ENCODE data around the gene MYO18B. TPM values are rescaled to one million over a fixed set of nuclear protein-coding genes. Genes with fewer than 3 reads are reported as not detected.

MYO18B gene
- total RNA-seq, 1 donor from 2014 or later, result 1.9 TPM

DNA sequence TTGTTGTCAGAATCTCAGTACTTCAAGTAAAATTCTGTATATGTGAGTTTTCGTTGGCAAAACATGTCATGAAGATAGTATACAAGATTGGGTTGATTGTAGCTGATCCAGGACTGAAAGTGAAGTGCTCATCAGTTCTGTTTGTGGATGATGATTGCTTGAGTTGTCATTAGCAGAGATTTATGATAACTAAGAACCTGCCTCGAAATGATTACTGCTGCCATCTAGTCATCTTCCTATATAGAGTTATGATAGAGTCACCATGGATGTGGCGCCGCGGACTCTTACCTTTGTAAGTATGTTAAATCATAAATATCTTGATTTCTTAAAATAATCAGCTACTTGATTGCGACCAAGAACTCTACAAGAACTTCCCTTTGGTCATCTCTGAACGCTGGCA, 27.9 kb upstream of the MYO18B start:
- Mint-ChIP-seq H3K36me3 (ENCODE audit: insufficient read depth) (peaks cover 10% of the 10 kb centered on the region), H3K4me3 (ENCODE audit: low read depth) (no peak overlapping the region), H3K27ac (no peak overlapping the region), H3K9me3 (ENCODE audit: low read depth) (no peaks in the 10 kb centered on the region), H3K4me1 (ENCODE audit: low read depth) (no peaks in the 10 kb centered on the region), H3K27me3 (no peaks in the 10 kb centered on the region)
- TF ChIP-seq, protein P1, sequence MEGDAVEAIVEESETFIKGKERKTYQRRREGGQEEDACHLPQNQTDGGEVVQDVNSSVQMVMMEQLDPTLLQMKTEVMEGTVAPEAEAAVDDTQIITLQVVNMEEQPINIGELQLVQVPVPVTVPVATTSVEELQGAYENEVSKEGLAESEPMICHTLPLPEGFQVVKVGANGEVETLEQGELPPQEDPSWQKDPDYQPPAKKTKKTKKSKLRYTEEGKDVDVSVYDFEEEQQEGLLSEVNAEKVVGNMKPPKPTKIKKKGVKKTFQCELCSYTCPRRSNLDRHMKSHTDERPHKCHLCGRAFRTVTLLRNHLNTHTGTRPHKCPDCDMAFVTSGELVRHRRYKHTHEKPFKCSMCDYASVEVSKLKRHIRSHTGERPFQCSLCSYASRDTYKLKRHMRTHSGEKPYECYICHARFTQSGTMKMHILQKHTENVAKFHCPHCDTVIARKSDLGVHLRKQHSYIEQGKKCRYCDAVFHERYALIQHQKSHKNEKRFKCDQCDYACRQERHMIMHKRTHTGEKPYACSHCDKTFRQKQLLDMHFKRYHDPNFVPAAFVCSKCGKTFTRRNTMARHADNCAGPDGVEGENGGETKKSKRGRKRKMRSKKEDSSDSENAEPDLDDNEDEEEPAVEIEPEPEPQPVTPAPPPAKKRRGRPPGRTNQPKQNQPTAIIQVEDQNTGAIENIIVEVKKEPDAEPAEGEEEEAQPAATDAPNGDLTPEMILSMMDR (IDR thresholded peaks at IDR 0.05; ENCODE audit: unreplicated experiment), result no peak
- DNase-seq (ENCODE audit: low spot score, unreplicated experiment), result no peak

DNA sequence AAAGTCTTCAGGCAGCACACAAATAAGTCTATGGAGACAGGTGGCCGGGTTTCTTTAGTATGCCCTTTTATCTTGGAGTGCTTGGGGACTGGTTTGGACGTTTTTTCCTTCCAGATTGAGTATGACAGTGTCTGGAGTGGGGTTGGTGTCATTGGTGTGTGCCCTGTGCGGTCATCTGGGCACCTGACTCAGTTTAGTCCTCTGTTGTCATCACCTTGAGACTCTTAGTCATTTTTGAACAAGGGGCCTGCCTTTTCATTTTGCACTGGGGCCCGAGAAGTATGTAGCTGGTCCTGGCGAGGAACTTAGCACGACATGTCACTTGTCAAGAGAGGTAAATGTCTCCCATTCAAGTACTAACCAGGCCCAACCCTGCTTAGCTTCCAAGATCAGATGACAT, 27.2 kb upstream of the MYO18B start:
- TF ChIP-seq, protein P1 (IDR thresholded peaks at IDR 0.05; ENCODE audit: unreplicated experiment), result no peak
- H3K4me1 Mint-ChIP-seq (ENCODE audit: low read depth), result no peaks in the 10 kb centered on the region
- H3K9me3 Mint-ChIP-seq (ENCODE audit: low read depth), result no peaks in the 10 kb centered on the region
- no peaks in the 10 kb centered on the region for H3K27me3 Mint-ChIP-seq
- H3K36me3 Mint-ChIP-seq (ENCODE audit: insufficient read depth), result peaks cover 8% of the 10 kb centered on the region
- H3K4me3 Mint-ChIP-seq (ENCODE audit: low read depth), result no peak overlapping the region
- DNase-seq (ENCODE audit: low spot score, unreplicated experiment), result no peak
- no peak overlapping the region for H3K27ac Mint-ChIP-seq

DNA sequence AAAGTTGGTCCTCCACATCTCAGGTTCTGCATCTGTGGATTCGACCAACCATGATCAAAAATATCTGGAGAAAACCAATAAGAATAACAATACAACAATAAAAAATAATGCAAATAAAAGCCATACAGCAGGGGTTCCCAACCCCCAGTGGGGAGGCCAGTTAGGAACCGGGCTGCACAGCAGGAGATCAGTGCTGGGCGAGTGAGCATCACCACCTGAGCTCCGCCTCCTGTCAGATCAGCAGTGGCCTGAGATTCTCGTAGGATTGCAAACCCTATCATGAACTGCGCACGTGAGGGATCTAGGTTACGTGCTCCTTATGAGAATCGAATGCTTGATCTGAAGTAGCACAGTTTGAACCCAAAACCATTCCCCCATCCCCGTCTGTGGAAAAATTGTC, 25.4 kb upstream of the MYO18B start:
- Mint-ChIP-seq H3K4me1 (ENCODE audit: low read depth) (no peaks in the 10 kb centered on the region), H3K27ac (no peak overlapping the region), H3K36me3 (ENCODE audit: insufficient read depth) (peaks cover 5% of the 10 kb centered on the region), H3K4me3 (ENCODE audit: low read depth) (no peak overlapping the region), H3K9me3 (ENCODE audit: low read depth) (no peaks in the 10 kb centered on the region), H3K27me3 (no peaks in the 10 kb centered on the region)
- TF ChIP-seq, protein P1 (IDR thresholded peaks at IDR 0.05; ENCODE audit: unreplicated experiment), result no peak
- DNase-seq (ENCODE audit: low spot score, unreplicated experiment), result no peak

DNA sequence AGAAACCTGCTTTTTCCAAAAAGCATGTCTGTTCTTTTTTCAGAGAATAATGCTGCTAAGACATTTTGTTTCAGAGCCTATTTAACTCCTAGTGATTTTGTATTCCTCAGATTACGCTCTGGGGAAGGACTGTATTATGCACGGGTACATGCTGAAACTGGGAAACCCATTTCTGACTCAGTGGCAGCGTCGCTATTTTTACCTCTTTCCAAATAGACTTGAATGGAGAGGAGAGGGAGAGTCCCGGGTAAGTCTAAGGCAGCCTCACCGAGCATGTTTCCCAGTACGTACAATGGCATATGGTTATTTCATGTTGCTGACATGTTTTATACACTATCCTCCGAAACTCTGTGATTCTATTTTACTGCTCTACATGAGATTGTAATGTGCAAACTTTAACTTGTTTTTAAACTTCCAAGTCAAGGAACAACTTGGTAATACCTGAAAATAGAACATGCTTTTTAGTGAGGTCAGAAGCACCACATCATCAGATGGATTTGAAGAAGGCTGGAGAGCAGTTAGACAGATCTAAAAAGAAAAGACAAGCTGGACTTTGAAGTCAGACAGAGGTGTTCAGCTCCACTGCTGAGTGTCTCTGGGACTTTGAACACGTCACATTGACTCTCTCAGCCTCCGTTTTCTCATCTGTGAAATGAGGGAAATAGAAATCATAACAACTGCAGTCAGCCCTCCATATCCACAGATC, 23.7 kb upstream of the MYO18B start:
- Mint-ChIP-seq H3K27ac (no peak overlapping the region), H3K36me3 (ENCODE audit: insufficient read depth) (peaks cover 10% of the 10 kb centered on the region), H3K4me1 (ENCODE audit: low read depth) (no peaks in the 10 kb centered on the region), H3K4me3 (ENCODE audit: low read depth) (no peak overlapping the region), H3K9me3 (ENCODE audit: low read depth) (no peaks in the 10 kb centered on the region), H3K27me3 (no peaks in the 10 kb centered on the region)
- no peak for DNase-seq (ENCODE audit: low spot score, unreplicated experiment)
- TF ChIP-seq, protein P1 (IDR thresholded peaks at IDR 0.05; ENCODE audit: unreplicated experiment), result no peak

DNA sequence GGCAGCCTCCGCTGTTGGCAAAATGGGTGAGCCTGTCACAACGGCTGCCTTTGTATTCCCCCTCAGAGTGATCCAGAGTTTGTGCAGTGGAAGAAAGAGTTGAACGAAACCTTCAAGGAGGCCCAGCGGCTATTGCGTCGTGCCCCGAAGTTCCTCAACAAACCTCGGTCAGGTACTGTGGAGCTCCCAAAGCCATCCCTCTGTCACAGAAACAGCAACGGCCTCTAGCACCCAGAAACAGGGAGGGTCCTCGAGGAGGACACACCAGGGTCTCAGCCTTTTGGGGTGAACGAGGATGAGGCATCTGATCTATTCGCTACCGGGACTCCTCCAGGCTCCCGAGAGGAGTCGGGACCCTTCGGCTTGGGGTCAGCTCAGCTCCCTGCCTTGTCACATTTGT, 19.8 kb upstream of the MYO18B start:
- Mint-ChIP-seq H3K27ac (no peak overlapping the region), H3K27me3 (no peaks in the 10 kb centered on the region), H3K4me1 (ENCODE audit: low read depth) (peaks cover 7% of the 10 kb centered on the region), H3K9me3 (ENCODE audit: low read depth) (no peaks in the 10 kb centered on the region), H3K36me3 (ENCODE audit: insufficient read depth) (peaks cover 10% of the 10 kb centered on the region), H3K4me3 (ENCODE audit: low read depth) (no peak overlapping the region)
- TF ChIP-seq, protein P1 (IDR thresholded peaks at IDR 0.05; ENCODE audit: unreplicated experiment), result no peak
- no peak for DNase-seq (ENCODE audit: low spot score, unreplicated experiment)

All from progenitor cell of endocrine pancreas (in vitro differentiated cells).